Measurements from ENCODE around the gene NAA60.
"Not testable (repeated sequence)": the region's sequence is repeated elsewhere in the genome, so short reads cannot be mapped to it uniquely, and the experiment has no call there.

NAA60 gene

GRCh38 chr16:3471518-3472176, 28.2 kb downstream of the NAA60 start:
- H3K9ac ChIP-seq (ENCODE audit: low read depth, low read length) = no peak overlapping the region
- H3K9me3 ChIP-seq (ENCODE audit: control insufficient read depth, insufficient read depth, low read length) = no peaks in the 10 kb centered on the region
- H3K4me1 ChIP-seq (ENCODE audit: insufficient read depth, low read length) = peaks cover 9% of the 10 kb centered on the region
- no peaks in the 10 kb centered on the region for H3K36me3 ChIP-seq (ENCODE audit: insufficient read depth, low read length)

GRCh38 chr16:3472878-3473595, 29.6 kb downstream of the NAA60 start:
- H3K9me3 ChIP-seq (ENCODE audit: control insufficient read depth, insufficient read depth, low read length) = no peaks in the 10 kb centered on the region
- H3K36me3 ChIP-seq (ENCODE audit: insufficient read depth, low read length) = no peaks in the 10 kb centered on the region
- H3K4me1 ChIP-seq (ENCODE audit: insufficient read depth, low read length) = peaks cover 2% of the 10 kb centered on the region; the same call in 1 of the 2 replicates
- H3K9ac ChIP-seq (ENCODE audit: low read depth, low read length) = no peak overlapping the region

GRCh38 chr16:3473596-3473943, 30.1 kb downstream of the NAA60 start:
- H3K9me3 ChIP-seq (ENCODE audit: control insufficient read depth, insufficient read depth, low read length); H3K9ac ChIP-seq (ENCODE audit: low read depth, low read length); H3K4me1 ChIP-seq (ENCODE audit: insufficient read depth, low read length); H3K36me3 ChIP-seq (ENCODE audit: insufficient read depth, low read length): not testable (repeated sequence)

DNA sequence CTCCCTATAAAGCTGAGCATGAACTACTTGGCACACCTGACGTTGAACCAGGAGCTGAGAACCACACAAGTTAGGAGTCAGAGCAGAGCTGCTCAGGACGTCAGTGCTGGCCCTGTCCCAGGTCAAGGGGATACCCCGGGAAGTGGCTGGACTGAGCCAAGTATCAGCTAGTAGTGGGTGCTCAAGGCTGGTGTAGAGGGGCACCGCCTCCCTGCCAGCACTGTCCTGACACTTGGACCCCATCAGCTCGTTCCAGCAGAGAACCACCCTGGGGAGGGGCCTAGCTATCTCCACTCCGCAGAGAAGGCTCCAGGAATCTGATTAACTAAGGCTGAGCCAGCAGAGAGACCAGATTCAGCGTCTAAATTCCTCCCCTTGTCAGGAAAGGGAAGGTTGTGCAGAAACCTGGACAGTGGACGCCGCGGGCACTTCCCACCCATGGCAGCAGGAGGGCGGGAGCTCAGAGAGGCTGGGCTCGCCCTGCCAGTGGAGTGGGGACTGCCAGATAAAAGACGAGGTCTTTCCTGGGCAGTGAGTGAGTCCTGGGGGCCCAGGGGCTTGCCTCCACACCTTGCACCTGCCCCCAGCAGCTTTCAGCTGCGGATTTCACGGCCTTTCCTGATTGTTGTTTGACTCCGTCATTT, 30.8 kb downstream of the NAA60 start:
- no peaks in the 10 kb centered on the region for H3K9me3 ChIP-seq (ENCODE audit: control insufficient read depth, insufficient read depth, low read length)
- no peak overlapping the region for H3K9ac ChIP-seq (ENCODE audit: low read depth, low read length)
- H3K4me1 ChIP-seq (ENCODE audit: insufficient read depth, low read length) = no peaks in the 10 kb centered on the region
- peaks cover 2% of the 10 kb centered on the region; the same call in 1 of the 2 replicates for H3K36me3 ChIP-seq (ENCODE audit: insufficient read depth, low read length)

DNA sequence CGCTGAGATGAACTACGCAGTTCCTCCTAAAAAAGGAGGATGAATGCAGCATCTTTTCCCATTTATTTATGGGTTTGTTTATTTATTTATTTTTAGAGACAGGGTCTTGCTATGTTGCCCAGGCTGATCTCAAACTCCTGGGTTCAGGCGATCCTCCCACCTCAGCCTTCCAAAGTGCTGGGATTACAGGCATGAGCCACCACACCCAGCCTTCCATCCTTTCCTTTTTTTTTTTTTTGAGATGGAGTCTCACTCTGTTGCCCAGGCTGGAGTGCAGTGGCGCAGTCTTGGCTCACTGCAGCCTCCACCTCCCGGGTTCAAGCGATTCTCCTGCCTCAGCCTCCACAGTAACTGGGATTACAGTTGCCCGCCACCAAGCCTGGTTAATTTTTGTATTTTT, 31.4 kb downstream of the NAA60 start:
- not testable (repeated sequence) for H3K36me3 ChIP-seq (ENCODE audit: insufficient read depth, low read length); H3K9ac ChIP-seq (ENCODE audit: low read depth, low read length); H3K9me3 ChIP-seq (ENCODE audit: control insufficient read depth, insufficient read depth, low read length); H3K4me1 ChIP-seq (ENCODE audit: insufficient read depth, low read length)

DNA sequence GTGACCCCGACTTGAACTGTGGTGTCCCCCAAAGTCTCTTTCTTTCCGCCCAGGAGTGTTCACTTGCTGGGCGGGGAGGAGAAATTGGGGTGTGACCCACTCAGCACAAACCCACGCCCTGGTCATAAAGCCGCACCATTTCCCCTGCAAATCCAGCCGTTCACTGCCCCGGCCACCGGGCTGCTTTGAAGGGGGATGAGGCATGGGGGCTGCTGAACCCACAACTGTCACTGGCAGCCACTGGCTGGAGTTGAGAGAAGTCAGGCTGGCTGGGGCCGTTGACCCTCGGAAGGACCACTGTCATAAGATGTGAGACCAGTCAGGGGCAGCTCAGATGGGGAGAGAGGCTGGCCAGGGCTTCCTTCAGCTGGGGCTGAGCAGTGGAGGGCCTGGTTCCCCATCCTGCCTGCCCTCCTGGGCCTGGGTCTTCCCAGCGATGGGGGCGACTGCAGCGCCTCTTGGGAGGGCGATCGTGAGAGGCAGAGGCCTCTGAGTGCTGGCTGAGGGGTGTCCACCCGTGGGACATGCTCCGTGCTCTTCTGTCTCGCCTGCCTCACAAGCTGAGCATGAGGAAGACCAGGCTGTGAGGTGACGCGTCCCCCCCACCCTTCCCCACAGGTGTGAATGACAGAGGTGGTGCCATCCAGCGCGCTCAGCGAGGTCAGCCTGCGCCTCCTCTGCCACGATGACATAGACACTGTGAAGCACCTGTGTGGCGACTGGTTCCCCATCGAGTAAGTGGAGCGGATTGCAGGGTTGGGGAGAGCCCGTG, 32.3 kb downstream of the NAA60 start:
- Histone ChIP-seq H3K36me3 (ENCODE audit: insufficient read depth, low read length) (peaks cover 7% of the 10 kb centered on the region), H3K9me3 (ENCODE audit: control insufficient read depth, insufficient read depth, low read length) (no peaks in the 10 kb centered on the region), H3K9ac (ENCODE audit: low read depth, low read length) (no peak overlapping the region), H3K4me1 (ENCODE audit: insufficient read depth, low read length) (peaks cover 1% of the 10 kb centered on the region)

DNA sequence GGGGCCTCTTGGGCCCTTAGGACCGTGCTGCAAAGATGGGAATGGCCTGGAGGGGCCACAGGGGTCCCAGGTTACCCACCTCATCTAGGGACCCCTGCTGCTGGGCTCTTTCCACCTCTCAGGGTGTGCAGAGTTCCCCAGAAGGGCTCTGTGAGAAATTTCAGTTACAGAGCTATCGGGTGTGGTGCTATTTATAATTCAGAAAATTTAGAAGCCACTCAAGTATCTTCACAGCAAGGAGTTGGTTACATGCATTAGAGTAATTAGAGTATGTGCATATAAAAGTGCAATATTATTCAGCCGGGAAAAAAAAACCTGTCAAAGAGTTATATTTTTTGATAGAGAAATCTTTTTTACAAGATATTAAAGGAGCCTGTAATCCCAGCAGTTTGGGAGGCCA, 32.9 kb downstream of the NAA60 start:
- Histone ChIP-seq H3K9me3 (ENCODE audit: control insufficient read depth, insufficient read depth, low read length) (no peaks in the 10 kb centered on the region), H3K36me3 (ENCODE audit: insufficient read depth, low read length) (peaks cover 7% of the 10 kb centered on the region), H3K9ac (ENCODE audit: low read depth, low read length) (no peak overlapping the region), H3K4me1 (ENCODE audit: insufficient read depth, low read length) (peaks cover 5% of the 10 kb centered on the region)

DNA sequence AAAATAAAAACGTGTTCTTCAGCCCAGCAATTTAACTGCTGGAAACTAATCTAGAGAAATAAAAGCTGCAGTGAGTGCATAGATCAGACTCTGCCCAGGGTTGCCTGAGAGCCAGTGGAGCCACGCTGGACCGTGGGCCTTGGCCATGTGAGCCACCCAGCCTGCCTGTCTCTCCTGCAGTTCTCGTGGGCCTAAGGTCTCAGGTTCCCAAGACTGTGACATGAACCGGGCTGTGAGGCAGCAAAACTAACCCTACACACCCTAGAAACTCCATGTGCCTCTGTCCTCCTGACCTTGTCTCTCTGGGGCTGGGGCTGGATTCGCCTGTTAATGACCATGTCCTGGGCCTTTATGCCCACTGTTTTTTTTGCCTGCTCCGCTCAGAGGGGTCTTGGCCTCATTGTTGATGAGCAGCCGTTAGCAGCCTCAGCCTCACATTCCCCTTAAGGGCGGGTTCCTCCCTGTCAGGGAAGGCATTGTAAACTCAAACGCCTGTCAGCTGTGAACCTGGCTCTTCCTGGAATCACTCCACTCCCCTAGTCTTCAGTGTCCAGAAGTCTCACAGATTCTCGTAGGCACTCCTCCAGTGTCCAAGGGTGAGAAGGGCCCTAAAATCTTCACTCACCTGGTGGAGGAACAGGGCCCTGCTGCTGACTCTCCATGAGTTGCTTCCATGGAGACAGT, 34.9 kb downstream of the NAA60 start:
- Histone ChIP-seq H3K36me3 (ENCODE audit: insufficient read depth, low read length) (peaks cover 7% of the 10 kb centered on the region), H3K9ac (ENCODE audit: low read depth, low read length) (no peak overlapping the region), H3K9me3 (ENCODE audit: control insufficient read depth, insufficient read depth, low read length) (no peaks in the 10 kb centered on the region), H3K4me1 (ENCODE audit: insufficient read depth, low read length) (peaks cover 9% of the 10 kb centered on the region)

DNA sequence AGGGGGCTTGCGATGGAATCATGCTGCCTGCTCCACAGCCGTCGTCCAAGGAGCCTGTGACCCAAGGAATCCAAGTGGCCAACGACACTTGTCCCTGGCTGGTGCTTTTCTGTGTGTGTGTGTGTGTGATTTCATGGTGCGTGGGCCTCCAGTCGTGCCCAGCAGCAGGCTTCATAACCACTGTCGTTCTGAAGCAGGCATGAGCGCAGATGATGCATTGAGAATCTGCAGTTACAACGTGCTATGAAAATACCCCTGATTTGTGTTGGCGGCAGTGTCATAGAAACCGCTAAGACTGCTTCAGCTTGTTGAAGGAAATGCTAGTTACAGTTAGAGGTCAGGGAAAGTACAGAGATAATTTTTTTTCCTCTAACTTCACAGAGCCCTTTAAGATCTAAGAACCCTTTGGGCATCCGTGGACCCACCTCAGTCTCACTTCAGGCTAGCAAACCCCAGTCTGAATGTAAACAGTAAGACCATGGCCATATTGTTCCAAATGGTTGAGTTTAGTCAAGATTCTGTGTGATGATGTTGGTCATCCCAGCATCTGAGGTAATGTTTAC, 36.3 kb downstream of the NAA60 start:
- Histone ChIP-seq H3K36me3 (ENCODE audit: insufficient read depth, low read length) (peaks cover 7% of the 10 kb centered on the region), H3K9me3 (ENCODE audit: control insufficient read depth, insufficient read depth, low read length) (no peaks in the 10 kb centered on the region), H3K4me1 (ENCODE audit: insufficient read depth, low read length) (peaks cover 9% of the 10 kb centered on the region), H3K9ac (ENCODE audit: low read depth, low read length) (no peak overlapping the region)

- Histone ChIP-seq H3K36me3 (ENCODE audit: insufficient read depth, low read length) (peaks cover 7% of the 10 kb centered on the region), H3K9ac (ENCODE audit: low read depth, low read length) (no peak overlapping the region), H3K4me1 (ENCODE audit: insufficient read depth, low read length) (peaks cover 9% of the 10 kb centered on the region), H3K9me3 (ENCODE audit: control insufficient read depth, insufficient read depth, low read length) (no peaks in the 10 kb centered on the region)
Observed at GRCh38 chr16:3480901-3481695, 37.6 kb downstream of the NAA60 start.

DNA sequence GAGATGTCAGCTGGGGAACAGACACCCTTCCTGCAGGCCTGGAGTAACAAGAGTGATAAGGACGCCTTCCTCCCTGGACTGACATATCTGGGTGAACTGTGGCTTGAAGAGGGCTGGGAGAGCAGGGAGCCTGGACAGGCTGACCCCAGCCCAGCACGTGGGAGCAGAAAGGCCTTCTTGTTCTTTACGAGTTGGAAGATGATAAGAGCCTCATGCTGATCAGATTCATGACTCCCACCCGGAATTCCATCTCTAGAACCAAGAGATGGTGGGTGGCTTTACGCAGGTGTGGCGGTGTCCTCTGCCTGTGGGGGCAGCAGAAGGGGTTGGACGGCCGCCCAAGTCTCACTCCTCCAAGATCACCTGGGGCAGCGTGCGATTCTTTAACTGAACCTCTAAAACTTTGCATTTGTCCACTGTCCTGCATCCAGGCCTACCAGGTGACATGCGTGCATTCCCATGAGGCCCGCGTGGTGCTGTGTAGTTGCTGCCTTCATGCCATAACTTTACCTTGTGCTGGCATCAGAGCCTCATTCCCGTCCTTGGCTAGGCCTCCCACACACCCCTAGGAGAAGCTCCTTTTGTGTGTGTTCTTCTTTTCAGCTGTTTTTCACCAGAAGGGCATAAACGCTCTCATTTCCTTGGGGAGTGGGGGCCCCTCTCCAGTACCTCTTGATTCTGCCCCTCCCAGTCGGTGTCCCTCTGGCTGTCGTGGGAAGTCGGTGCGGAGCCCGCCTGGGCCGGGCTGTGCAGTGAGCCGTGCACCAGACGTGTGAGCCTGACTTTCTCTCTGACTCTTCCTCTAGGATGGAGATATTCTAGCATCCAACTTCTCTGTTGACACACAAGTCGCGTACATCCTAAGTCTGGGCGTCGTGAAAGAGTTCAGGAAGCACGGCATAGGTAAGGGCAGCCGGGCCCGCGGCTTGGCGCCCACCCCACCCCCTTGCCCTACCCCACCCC, 38.5 kb downstream of the NAA60 start:
- H3K9ac ChIP-seq (ENCODE audit: low read depth, low read length) = no peak overlapping the region
- peaks cover 7% of the 10 kb centered on the region for H3K36me3 ChIP-seq (ENCODE audit: insufficient read depth, low read length)
- no peaks in the 10 kb centered on the region for H3K9me3 ChIP-seq (ENCODE audit: control insufficient read depth, insufficient read depth, low read length)
- H3K4me1 ChIP-seq (ENCODE audit: insufficient read depth, low read length) = peaks cover 9% of the 10 kb centered on the region

GRCh38 chr16:3482659-3483241, 39.3 kb downstream of the NAA60 start:
- Histone ChIP-seq H3K9me3 (ENCODE audit: control insufficient read depth, insufficient read depth, low read length) (no peaks in the 10 kb centered on the region), H3K36me3 (ENCODE audit: insufficient read depth, low read length) (peaks cover 7% of the 10 kb centered on the region), H3K4me1 (ENCODE audit: insufficient read depth, low read length) (peaks cover 9% of the 10 kb centered on the region), H3K9ac (ENCODE audit: low read depth, low read length) (no peak overlapping the region)

Measured in ES-I3 (cell line).